NCI-H1417 (cell line): Measurements from ENCODE around the gene TMEM38A.

ENCODE experiments used
- DNase-seq, 3 experiments: peaks; one replicate each; lab custom pipeline; 2025; lab: John Stamatoyannopoulos, UW

TMEM38A gene, protein sequence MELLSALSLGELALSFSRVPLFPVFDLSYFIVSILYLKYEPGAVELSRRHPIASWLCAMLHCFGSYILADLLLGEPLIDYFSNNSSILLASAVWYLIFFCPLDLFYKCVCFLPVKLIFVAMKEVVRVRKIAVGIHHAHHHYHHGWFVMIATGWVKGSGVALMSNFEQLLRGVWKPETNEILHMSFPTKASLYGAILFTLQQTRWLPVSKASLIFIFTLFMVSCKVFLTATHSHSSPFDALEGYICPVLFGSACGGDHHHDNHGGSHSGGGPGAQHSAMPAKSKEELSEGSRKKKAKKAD

DNA sequence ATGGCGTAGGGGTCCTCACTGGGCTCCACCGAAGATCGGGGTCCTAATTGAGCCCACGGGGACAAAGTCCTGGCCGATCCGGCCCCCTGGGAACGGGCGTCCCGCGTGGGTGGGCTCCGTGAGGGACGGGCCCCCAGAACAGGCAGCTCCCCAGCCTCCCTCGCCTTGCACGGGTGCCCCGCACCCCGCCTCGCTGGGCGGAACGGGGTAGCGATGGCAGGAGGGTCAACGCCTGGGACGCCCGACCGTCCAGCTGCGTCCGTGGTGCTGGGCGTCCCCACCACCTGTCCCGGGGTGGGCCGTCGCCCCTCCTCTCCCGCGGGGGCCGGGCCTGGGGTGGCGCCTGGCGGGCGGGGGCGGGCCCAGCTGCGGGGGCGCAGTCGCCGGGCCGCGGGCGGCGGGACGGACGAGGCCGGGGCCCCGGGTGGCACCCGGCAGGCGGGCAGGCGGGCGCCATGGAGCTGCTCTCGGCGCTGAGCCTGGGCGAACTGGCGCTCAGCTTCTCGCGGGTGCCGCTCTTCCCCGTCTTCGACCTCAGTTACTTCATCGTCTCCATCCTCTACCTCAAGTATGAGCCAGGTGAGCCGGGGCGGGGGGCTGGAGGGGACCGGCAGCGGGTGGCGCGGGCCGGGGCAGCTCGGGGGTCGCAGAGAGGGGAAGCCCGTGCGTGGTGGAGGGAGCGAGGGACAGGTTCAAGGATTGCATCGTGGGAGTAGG is at the start of gene TMEM38A:
TSS of gene TMEM38A (plus strand) at position 377 of the 717 bp plus-strand sequence. CDS start at position 456, 79 bp downstream.
- DNase-seq: peak; percentile 31 to 58 (median 45)

- no peak for DNase-seq
Measured at GRCh38 chr19:16612636-16613035, 48.3 kb upstream of the TMEM38A start.

DNA sequence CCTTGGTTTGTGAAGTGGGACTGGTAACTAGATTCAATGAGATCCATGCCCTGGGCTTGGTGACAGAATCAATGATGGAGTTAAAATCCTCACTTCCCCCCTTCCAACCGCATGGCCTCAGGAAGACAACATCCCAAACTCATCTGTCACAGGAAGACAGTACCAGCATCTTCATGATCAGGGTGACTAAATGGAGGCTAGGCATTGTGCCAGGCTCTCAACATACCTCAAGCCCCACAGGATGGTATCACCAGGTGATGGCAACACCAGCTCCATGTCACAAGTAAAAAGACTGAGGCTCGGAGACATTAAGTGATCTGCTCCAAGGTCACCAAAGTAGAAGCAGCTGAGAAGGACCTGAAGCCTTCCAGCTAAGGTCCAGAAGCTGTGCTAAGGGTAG is 47.1 kb upstream of the TMEM38A start:
- DNase-seq: no peak

- DNase-seq: no peak
Measured at GRCh38 chr19:16614941-16615340, 46.0 kb upstream of the TMEM38A start.

DNA sequence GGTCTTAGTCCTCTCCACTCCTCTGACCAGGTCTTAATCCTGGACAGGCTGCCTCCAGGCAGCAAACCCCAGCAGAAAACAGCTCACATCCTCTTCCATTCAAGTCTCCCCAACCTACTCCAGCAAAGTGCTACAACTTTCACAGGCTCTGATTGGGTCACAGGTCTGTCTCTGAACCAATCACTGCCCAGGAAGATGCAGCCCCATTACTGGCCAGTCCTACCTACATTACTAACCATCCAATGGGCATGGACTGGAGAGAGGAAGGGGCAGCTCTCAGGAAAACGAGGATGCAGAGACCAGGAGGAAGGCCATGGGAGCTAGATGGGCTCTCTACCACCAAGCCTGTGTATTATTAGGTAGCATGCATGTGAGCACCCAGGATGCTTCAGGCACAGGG is 45.1 kb upstream of the TMEM38A start:
- DNase-seq: no peak

DNA sequence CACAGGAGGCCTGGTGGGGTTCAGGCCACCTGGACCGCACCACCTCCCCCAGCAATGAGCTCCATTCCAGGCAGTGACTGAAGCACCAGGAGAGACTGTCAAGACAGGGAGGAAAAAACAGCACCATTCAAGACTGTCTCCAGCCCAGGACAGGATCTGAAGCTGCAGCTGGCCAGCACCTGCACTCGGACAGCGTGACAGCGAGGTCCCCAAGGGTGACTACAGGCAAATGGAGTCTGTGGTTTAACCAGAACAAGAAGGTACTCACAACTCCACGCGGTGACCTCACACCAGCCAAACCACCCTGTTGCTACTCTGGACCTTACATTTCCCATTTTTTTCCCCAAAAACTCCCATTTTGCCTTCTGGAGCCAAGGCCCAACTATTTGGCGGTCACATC is 42.7 kb upstream of the TMEM38A start:
- no peak for DNase-seq

GRCh38 chr19:16619457-16619856 is 41.5 kb upstream of the TMEM38A start:
- no peak for DNase-seq

- DNase-seq: no peak
Measured at GRCh38 chr19:16620018-16620417, 40.9 kb upstream of the TMEM38A start.

DNA sequence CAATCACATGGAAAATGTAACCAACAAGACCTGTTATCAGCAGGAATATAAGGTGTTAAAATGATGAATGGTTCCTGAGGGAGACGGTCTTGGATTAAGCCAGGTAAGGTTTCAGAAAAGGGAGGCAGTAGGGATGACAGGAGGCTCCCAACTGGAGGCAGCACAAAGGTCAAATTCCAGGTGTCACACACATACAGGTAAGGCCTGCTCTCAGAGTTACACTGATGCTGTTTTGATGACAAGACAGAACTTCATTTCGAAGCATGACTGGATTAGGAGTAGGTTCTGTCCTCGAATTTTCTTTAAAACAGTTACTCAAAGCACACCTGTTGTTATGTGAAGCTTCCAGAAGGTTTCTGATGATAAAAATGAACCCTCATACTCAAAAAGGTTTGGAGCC is 40.4 kb upstream of the TMEM38A start:
- DNase-seq: no peak

GRCh38 chr19:16621165-16621800 is 39.7 kb upstream of the TMEM38A start:
- DNase-seq: no peak

GRCh38 chr19:16623066-16623465 is 37.9 kb upstream of the TMEM38A start:
- no peak for DNase-seq

DNA sequence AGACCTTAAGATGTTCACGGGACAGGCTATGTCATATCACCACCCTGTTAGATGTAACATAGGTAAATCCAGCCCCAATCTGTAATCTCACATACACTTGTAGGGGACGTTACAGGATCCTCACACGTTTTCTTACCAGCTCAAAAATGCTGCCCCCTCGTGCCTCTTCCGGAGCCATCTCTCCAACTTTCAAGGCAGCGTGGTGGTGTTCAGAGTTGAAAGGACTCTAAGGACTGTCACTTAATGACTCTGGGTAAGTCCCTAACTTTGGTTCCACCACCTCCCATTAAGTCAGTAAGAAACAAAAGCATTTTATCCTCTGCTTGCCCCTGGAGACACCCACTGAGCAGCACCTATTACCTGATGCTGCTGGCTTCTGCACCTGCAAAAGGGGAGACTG is 37.4 kb upstream of the TMEM38A start:
- no peak for DNase-seq

DNA sequence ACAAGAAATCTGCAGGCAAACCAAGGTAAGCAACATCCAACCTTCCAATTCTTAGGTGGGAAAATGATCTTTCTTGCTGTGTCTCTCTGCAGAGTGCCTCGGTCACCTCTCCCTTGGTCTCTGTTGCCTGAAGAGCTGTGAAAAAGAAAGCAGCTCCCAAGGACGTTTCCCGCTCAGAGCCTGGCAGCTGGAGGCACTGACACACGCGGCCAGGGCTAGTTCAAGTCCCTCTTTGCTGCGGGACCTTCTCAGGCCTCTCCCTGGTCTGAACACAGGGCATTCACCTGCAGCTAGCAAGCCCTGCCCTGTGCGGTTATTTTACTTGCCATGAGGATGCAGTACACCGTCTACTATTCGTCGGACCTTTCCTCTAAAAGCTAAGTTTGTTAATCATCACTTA is 36.7 kb upstream of the TMEM38A start:
- no peak for DNase-seq

DNA sequence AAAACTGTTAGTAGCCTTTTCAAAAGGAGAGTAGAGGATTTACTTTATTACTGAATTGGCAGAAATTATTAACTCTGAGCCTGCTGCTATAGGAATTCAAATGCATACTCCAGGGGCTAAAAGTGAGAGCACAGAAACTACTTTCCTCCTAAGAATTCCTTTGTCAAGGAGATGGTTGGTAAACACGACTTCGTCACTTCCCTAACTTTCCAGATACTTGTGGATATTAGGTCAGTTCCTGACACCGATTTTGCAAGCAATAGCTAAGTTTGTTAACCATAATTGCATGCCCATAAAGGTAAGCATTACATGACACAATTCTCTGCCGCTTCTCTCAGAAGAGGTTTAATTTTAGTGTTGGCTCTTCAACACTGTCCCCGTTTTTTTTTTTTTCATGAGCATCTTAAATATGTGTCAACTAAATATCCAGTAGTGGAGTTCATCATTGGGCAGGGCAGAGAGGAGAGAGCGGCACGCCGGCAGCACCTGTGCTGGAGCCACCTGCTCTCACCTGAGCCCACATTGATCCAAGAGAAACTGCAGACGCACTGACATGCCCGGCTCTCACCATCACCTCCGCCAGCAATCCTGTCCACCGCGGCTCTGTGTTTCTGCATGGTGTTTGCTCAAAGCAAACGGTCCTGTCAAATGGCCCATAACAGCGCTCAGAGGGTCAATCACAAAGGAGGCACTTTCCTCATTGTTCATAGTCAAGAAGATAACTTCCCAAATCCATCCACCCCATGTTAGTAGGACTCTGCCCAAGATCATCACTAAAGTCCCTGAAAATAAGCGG is 35.6 kb upstream of the TMEM38A start:
- no peak for DNase-seq

DNA sequence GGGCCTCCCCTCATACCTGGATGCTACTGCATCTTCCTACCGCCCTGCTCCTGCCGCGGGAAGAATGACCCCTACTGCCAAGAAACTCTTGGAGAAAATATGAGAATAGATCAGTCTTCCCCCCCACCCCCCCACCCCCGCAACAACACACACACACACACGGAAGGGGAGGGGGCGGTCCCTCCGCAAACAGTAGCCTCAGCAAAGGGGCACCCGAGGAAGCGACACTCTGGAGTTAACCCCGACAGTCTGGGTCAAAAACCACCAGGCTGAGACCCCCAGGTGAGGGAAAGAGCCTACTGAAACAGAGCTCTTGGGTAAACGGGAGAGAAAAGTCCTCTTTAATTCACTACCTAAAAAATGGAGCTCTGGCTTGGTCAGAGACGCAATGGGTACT is 34.1 kb upstream of the TMEM38A start:
- DNase-seq: no peak

DNA sequence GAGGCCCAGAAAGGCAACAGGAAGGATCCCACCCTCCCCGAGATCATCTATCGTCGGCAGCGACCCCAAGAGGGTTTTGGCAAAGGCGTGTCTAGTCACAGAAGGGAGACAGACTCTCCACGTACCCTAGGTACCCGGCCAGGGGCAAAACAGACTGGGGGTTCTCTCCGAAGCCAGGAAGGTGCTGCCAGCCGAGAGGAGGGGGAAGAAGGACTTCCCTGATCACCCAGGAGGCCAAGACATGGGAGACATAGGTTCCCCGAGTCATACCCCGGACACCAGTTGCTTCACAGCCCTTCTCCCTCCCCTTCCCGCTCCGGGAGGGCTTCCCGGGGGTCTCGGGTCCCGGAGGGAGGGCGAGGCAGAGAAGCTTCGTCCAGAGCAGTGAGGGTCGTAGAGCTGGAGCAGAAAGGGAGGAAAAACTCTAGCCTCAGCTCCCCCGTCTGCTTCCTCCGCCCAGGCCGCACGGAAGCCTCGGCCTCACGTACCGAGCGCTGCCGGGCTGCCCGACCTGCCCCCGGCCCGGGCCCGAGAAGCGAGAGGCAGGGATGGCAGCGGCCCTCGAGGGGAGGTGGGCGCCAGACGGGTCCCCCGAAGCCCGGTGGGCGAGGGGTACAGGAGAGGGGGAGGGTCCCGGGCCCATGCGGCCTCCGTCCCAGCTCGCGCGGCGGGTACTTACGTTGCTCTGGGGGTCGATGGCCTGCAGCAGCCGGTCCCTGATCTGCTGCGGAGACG is 33.6 kb upstream of the TMEM38A start:
- DNase-seq: peak in 1 of 3 experiments; percentile 6

DNA sequence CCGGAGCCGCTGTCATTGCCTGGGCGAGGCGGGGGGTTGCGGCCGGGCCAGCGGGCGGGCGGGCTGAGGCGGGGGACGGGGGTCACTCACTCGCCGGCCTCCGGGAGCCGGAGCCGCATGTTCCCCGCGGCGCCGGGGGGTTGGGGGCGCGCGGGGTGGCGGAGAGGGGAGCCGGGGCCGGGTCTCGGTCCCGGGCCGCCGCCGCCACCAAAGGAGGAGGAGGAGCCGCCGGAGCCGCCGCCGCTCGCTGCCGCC is 33.1 kb upstream of the TMEM38A start:
- DNase-seq: no peak

DNA sequence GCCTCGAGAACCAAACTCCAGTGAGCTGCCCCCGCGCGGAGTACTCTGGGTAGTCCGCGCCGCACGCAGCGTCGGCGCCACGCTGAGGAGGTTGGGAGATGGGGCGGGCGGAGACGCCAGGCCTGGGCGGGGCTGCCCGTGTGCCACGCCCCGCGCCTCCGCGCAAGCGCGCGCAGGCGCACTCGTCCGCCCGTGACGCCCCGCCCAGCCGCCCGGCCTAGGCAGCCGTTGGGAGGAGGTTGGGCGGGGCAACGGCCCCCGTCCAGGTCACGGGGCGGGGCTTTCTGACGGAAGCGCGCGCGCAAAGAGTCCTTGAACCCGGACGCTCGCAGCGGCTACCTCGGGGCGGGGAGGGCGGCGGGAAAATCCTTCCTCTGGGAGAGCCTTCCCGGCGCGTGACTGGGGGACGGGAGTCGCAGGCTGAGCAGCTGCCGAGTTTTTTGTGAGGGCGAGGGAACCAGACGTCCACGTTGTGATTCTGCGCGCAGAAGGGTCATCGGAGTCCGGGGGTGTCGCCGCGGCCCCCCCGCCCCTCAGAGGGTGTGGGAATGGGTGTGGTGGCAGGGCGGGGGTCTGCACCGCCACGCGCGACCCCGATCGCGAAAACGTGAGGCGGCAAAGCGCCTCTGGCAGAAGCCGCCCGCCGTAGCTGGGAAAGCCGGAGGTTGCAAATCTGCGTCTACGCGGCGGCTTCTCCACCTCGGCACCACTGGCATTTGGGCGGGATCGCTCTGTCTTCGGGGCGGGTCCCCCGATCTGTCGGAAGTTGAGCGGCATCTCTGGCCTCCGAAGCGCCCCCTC is 32.6 kb upstream of the TMEM38A start, which contains the start of gene MED26:
TSS of gene MED26 (minus strand) at position 22 of the 801 bp plus-strand sequence. CDS start 261 bp downstream, outside the sequence.
- peak; percentile 92 to 96 (median 95) for DNase-seq

DNA sequence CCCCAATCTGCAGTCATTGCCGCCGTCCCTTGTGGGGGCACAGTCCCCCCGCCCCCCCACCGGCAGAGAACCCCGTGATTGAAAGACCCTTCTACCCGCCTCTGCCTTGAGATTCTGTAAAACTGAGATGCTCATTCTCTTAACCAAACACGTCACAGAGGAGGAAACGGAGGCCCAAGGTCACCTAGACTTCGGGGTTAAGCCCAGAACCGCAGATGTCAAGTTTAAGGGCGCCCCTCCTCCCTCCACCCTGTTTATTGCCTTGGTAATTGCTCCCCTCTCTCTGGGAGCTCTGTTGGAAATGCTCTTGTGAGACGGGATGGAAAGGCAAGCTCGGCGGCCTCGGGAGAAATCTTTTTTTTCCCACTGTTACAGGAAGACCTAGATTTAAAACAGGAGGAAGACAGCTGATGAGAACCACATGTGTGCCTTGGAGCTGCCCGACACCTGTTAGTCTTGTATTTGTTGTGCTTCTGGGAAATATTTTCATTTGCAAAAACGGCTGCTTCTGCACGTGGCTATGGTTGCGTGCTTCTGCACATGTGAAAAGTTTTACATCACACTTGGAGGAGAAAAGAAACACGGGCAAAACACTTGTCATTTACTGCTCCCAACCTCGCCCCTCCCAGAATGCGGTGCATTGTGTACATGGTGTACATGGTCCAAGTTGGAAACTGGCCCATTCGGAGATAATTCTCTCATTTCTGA is 31.8 kb upstream of the TMEM38A start:
- DNase-seq: peak in 2 of 3 experiments; percentile 73 to 74

- no peak for DNase-seq
Measured at GRCh38 chr19:16631465-16631864, 29.5 kb upstream of the TMEM38A start.
